GM21528 (cell line): ENCODE results near the gene TDP1.

Experiments used
- ATAC-seq: cut with Tn5 transposase; IDR thresholded peaks from one replicate; pipeline ENCODE4 v1.9.1; 2021; ENCODE audit warnings: mild to moderate bottlenecking, moderate library complexity; ENCODE audit not compliant: unreplicated experiment, low FRiP score

Gene TDP1

DNA sequence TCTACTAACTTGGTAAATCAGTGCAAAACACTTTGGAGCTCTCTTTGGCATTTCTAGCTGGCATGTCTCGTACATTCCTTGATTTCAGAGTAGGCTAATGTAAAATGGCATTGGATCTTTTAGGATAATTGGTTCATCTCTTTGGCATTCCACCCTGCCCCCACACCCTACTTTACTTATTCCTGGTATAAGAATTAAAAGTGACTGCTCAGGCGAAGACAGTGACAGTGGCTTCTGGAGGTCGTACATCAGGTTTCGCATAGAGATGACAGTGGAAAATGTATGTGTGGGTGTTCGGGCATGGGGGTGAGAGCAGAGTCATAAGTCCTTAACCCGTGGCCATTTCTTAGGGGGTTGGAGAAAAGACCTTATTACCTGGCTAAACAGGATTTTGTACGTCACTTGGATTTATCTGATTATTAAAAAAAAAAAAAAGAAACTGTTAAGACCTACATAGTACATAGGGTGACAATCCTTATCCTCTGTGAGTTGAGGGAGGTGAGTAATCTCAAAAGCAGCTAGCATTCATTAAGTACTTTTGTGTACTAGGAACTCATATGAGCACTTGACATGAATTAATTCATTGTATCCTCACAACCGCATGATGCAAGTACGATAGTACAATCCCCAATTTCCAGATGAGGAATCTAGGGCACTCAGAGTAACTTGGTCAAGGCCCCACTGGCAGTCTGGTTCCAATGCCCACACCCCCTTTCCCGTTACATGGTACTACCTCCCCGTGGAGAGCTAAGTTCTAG lies 83.7 kb downstream of the TDP1 start:
- ATAC-seq: no peak

DNA sequence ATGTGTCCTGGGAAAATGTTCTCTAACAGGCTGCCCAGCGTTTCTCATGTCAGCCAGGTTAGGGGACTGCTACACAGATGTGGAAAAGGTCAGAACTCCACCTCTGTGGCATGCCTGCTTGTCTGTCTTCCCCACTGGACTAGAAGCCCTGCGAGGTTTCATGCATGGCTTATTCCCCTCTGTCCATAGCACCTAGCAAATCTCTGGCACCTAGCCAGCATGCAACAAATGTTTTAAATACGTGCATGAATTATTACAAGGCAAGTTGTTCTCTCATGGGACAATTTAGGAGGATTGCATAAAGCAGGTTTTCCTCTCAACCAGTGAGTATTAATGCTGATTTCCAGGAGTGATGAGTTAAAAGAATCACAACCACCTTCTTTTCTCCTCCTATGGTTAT lies 84.7 kb downstream of the TDP1 start:
- ATAC-seq: no peak

DNA sequence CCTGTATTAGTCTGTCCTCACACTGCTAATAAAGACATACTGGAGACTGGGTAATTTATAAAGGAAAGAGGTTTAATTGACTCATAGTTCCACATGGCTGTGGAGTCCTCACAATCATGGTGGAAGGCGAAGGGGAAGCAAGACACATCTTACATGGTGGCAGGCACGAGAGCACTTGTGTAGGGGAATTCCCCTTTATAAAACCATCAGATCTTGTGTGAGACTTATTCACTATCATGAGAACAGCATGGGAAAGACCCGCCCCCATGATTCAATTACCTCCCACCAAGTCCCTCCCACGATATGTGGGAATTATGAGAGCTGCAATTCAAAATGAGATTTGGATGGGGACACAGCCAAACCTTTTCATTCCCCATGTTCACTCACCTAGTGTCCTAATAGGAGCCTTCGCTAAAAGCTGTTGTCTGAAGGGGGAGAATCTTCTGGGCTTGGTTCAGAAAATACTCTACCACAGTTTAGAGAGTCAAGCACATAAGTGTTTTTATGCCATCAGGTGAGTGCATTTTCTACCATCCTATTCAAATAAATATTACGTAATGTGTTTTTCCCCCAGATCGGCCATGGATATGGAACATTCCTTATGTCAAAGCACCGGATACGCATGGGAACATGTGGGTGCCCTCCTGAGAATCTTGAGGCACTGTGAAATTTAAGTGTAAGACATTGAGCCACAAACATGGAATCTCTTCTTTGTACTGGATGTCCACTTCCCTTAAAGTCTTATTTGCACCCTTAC lies 86.9 kb downstream of the TDP1 start:
- ATAC-seq: no peak

DNA sequence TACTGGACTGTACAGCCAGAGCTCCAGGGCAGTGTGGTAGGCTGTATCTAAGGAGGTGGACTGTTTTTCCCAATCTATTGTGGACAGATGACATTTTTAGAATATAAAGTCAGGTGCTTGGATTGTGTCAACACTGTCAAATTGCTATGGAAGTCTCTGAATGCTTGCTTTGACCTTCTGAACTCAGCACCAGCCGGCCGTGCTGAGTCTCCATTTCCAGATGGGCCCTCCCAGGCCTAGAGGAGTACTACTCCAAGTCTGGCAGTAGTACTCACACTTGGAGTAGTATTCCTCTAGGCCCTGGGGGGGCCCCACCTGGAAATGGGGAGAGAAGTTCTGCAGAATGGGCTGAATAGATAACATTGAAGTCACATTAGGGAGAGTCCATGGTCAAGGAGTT lies 89.9 kb downstream of the TDP1 start:
- ATAC-seq: no peak

DNA sequence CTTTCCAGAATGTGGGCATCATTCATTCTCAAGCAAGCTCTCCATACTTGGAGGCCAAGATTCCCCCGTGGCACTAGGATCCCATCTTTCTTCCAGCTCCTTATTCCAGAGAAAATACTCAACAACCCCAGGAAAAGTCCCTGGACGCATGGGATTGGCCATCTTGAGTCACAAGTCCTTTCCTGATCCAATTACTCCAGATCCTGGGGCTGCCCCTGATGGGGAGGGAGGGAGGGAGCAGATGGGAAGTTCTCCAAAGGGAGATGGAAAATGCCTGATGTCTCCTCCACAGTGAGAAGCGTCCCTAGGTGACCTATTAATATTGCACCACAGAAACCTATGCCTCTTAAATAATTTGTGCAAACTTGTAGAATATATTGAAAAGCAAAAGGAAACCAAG lies 93.7 kb downstream of the TDP1 start:
- ATAC-seq: no peak

DNA sequence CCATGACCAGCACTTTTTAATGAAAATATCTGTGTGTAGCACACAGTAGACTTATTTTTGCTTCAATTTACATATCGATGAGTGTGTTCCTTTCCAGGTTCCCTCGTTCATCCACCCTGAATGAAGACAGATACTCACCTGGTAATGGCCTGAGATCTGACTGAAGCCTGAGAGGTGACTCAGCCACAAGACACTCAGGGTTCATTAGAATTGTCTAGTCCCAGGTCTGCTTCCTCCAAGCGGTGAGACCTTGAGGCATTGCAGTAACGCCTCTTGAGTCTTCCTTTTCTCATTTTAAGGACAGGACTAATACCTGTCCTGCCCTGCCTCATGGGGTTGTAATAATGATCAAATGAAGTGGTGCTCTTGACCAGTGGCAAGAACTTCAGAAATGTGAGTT lies 94.5 kb downstream of the TDP1 start:
- ATAC-seq: no peak

DNA sequence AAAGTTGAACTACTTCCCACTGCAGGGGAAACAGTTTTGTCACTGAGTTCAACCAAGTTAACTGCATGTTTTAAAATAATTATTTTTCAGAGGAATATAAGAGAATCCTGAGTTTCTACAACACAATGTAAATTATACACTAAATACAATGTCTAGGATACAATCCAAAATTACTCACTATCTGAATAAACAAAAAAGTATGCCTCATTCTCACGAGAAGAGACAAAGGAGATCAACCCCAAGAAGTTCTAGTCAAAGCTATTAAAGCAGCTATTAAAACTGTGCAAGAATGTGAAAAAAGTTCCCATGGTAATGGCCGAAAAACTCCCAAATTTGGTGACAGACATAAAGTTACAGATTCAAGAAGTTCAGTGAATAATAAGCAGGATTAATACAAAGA lies 97.3 kb downstream of the TDP1 start:
- ATAC-seq: no peak

DNA sequence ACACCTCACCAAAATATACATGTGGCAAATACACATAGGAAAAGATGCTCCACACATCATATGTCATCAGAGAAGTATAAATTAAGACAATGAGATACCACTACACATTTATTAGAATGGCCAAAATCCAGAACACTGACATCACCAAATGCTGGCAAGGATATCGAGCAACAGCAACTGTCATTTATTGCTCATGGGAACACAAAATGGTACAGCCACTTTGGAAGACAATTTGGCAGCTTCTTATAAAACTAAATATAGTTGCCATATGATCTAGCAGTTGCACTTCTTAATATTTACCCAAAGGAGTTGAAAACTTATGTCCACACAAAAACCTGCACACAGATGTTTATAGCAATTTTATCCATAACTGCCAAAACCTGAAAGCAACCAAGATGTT lies 99.1 kb downstream of the TDP1 start:
- ATAC-seq: no peak

DNA sequence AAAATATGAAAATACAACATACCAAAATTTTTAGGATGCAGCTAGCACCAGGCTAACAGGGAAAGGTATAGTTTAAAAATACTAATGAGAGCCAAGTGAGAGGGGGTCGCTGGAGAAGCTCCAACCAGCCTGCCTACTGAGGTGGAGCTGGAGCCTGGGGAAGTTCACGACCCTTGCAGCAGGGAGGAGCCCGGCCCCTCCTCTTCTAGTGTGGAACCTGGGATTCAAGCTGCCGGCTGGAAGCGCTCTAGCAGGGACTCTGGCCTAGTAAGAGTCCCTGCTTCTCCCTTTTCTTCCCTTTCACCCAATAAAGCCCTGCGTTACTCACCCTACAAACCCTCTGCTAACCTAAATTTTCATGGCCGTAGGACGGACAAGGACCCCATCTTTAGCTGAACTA lies 101.1 kb downstream of the TDP1 start:
- ATAC-seq: no peak

DNA sequence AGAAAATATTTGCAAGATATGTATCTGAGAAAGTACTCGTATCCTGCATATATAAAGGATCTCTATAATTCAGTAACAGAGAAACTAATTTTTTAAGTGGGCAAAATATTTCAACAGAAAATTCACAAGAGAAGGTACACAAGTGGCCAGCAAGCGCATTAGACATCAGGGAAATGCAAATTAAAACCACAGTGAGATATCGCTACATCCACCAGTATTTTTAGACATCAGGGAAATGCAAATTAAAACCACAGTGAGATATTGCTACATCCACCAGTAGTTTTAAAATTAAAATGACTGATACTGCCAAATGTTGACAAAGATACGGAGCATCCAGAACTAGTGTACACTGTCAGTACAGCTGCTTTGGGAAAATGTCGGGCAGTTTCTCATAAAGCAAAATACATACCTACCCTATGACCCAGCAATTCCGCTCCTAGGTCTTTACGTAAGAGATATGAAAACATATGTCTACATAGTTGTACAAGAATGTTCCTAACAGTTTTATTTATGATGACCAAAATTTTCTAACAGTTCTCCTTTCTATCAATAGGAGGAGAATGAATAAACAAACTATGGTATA lies 103.2 kb downstream of the TDP1 start:
- ATAC-seq: no peak

DNA sequence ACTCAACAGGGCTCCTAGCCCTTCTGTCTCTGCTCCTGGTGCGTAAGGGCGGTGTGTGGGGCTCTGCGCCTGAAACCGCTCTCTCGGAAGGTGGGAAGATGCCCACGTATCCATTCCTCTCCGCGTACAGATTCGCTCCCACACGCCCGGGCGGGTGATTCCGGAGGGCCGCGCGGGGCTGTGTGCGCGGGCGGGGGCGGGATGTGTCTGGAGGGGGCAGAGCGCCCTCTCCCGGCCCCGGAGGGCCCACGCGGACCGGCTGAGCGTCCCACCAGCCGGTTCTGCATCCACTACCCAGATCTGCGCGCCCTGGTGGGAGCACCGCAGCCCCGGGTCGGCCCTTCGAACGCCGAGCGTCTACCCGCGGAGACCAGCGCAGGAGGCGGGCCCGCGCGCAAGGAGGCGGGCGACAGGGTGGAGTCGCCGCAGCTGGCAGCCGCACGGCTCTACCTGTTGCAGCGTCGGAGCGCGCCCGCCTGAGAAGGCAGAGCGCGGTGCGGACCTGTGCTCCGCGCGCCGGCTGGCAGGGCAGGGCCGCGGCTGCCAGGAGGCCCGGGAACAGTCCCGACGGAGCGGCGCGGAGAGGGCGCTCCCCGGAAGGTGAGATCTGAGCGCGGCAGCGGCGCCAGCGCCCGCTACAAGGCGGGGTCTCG lies 104.7 kb downstream of the TDP1 start:
- peak; percentile 68 for ATAC-seq

DNA sequence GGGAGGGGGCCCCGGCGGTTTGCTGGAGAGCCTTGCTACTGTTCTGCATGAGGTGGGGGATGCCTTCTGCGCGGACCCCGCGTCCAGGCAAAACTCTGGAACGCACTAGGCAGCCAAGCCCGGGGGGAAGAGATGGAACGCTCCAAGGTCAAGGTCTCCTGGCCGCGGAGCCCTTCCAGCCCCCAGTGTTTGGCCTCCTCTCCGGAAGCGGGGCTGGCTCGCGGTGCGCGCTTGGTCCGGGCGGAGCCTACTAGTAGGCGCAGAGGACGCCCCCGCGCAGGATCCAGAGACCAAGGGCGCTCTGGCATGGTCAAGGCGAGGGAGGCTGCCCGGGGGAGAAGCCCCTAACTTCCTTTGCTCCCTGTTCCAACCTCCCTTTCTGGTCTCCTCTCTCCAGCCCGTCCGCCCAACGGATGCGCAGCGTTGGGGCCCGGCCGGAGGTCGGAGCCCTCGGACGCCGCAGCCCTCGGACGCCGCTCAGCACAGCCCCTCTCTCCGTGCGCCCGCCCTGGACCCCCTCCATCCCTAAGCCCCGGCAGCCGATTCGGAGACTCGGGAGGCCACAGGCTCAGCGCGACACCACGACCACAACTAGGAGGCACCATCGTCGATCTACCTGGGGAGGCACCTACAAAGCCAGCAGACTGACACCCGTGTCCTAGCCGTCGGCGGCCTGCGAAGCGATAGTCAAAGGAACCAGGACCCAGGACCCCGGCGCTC lies 105.4 kb downstream of the TDP1 start:
- ATAC-seq: peak; percentile 26

DNA sequence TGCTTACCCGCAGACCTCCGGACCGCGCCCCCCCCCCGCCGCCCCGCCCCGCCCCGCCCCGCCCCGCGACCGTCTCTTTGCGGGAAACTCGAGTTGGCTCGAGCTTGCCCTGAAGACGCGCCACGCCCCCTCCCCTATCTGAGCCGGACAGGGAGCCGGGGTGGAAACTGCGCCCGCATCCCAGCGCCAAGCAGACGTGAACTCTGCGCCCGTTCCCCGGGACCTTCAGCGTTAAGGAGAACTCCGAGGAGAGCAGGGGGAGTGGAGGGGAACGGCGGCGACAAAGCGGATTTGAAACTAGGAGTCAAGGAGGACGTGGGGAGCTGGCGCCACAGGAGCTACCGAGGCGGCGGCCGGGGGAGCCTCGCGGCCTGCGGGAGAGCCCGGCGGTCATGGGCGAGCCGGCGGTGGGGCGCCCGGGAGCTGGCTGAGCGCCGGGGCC lies 106.0 kb downstream of the TDP1 start, which contains the start of gene KCNK13:
Gene KCNK13 (plus strand): TSS at position 310 of the 442 bp plus-strand sequence. CDS start 212 bp downstream, outside the sequence.
- ATAC-seq: no peak

DNA sequence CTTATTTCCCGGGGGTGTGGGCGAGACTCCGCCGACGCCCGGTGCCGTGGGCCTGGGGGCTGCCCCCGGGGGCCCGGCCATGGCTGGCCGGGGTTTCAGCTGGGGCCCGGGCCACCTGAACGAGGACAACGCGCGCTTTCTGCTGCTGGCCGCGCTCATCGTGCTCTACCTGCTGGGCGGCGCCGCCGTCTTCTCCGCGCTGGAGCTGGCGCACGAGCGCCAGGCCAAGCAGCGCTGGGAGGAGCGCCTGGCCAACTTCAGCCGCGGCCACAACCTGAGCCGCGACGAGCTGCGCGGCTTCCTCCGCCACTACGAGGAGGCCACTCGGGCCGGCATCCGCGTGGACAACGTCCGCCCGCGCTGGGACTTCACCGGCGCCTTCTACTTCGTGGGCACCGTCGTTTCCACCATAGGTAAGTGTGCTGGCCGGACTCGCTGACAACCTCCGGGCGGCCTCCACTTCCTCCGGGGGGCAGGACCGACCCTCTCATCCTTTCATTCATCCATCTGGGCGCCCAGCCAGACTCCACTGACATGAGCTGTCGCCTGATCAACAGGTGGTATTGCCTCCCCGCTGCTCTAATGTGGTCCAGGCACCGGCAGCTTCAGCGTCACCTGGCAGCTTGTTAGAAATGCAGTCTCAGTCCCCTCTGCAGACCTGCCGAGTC lies 106.5 kb downstream of the TDP1 start:
- no peak for ATAC-seq

DNA sequence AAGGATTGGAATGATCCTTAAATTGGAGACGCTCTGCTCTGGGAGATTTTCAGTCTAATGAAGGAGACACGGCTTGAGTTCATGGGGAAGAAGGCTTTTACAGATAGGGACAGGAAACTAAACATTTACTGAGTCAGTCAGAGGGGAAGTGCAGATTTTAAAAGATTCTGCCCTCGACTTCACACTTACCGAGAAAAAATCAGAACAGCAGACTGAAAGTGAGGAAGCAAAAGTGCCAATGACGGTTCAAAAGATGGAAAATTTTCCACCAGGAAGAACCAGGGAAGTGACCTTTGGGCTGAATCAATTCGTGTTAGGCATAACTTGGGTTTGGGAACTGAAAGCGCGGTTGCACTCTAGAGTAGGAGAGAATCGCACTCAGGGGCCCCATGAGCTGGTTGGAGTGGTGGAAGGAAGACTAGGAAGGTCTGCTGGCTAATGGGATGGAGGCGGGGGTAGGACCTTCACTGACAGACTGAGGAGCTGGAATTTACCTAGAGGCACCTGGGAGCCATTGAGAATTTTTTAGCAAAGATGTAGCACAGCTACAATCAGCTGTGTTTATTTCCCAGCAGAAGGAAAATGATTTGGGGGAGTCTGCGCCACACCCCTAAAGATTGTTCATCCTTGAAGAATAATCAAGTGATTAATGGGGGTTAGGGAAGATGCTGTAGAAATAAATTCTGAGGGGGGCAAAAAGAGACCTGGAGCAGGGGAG lies 107.3 kb downstream of the TDP1 start:
- ATAC-seq: no peak

DNA sequence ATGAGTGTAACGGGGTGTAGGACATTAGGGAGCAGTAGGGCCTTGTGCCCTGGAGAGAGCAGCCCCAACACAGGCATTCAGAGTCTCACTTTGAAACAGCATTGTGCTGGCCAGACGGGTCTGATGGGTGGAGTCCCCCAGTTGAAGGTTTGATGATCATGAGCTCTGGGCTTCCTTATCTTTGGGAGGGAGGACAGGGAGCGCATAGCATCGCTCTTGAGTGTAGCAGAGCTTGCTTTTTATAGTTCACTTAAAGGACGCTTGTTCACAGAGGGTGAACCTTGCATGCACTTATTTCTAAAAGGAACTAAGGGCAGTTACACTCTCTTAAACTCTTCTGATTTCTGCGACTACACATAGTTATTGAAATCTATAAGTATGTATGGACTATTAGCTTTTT lies 116.6 kb downstream of the TDP1 start:
- no peak for ATAC-seq

DNA sequence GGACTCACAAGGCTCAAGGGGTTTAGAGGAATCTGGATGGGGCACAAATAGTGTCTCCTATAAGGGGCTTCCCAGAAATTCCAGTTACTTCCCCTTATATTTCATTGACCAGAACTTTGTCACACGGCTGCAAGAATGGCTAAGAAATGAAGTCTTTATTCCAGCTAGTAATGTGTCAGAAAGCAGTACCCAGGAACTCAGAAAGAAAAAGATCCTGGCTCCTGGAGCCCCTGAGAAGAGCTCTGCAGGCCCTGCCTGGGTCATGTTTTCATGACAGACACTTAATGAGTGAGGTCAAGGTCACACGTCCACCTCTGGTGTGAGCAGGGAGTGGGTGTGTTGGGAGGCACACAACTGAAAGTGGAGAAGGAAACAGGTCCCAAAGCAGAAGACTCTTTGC lies 123.8 kb downstream of the TDP1 start:
- no peak for ATAC-seq

DNA sequence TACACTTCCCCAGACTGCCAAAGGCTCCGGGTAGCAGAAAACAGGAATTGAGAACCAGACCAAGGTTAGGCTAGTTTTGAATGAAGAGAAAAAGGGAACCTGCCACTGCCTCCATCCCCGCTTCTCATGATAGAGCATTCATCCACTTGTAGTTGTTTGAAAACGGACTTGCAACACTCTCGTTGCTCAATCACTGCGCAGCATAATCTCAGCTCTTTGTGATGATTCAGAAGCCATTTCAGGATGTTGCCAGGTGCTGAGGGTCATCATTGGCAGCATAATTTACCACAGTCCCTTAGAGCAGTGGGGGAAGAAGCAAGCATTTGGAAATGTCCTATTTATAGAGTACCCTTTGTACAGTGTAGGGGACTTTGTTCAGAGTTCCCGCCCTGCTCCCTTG lies 131.7 kb downstream of the TDP1 start:
- no peak for ATAC-seq

DNA sequence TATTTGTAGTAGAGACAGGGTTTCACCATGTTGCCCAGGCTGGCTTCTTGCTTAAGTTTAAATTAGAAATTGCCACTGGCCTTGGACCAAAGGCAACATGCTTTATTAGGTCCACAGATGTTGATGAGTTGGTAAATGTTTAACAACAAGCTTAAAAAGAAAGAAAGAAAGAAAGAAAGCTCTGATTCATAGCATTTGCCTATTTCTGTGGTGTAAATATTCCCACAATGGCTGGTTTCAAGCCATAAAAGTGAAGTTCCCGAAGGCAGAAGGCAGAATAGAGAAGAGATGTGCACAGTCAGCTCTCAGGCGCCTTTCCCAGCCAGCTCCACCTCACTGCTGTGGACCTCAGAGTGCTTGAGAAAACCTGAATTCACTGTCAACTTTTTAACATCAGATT lies 132.4 kb downstream of the TDP1 start:
- ATAC-seq: no peak
